ENCODE data around the gene TESK1. TPM values are rescaled to one million over a fixed set of nuclear protein-coding genes. Genes with fewer than 3 reads are reported as not detected.

TESK1 gene
- total and polyA plus RNA-seq, 4 donors = 3.7 to 12.5 (median 6.8) TPM

GRCh38 chr9:35559792-35560530 lies 45.1 kb upstream of the TESK1 start:
- Histone ChIP-seq H3K27me3 (ENCODE audit: control insufficient read depth in 4 of 4, insufficient read depth in 4 of 4, low read length in 3 of 4) (no peaks in the 10 kb centered on the region), H3K9me3 (ENCODE audit: control insufficient read depth in 4 of 4, low read length in 3 of 4) (no peaks in the 10 kb centered on the region), H3K9ac (ENCODE audit: low read depth in 1 of 2, low read length in 2 of 2) (no peak overlapping the region), H3K4me3 (ENCODE audit: low read depth in 1 of 3, low read length in 3 of 3) (no peak overlapping the region), H3K36me3 (ENCODE audit: control insufficient read depth in 4 of 4, insufficient read depth in 3 of 4, low read depth in 1 of 4, low read length in 3 of 4) (peaks cover 4 to 35% (median 8%) of the 10 kb centered on the region in 4 donors), H3K4me1 (ENCODE audit: control insufficient read depth in 4 of 4, insufficient read depth in 4 of 4, low read length in 3 of 4) (peaks cover 0 to 9% (median 3%) of the 10 kb centered on the region in 4 donors), H3K27ac (ENCODE audit: low read depth in 1 of 2, low read length in 2 of 2) (no peak overlapping the region)
- TF ChIP-seq FOXA1 (IDR thresholded peaks at IDR 0.05) (no peak), TAF1 (conservative IDR thresholded peaks at IDR 0.05) (no peak), GABPA (IDR thresholded peaks at IDR 0.05 in 1 of 2, conservative IDR thresholded peaks at IDR 0.05 in 1 of 2) (no peak), RAD21 (IDR thresholded peaks at IDR 0.05) (no peak), NR2F2 (IDR thresholded peaks at IDR 0.05) (no peak), HNF4G (IDR thresholded peaks at IDR 0.05) (no peak)
- TF ChIP-seq, protein P1, sequence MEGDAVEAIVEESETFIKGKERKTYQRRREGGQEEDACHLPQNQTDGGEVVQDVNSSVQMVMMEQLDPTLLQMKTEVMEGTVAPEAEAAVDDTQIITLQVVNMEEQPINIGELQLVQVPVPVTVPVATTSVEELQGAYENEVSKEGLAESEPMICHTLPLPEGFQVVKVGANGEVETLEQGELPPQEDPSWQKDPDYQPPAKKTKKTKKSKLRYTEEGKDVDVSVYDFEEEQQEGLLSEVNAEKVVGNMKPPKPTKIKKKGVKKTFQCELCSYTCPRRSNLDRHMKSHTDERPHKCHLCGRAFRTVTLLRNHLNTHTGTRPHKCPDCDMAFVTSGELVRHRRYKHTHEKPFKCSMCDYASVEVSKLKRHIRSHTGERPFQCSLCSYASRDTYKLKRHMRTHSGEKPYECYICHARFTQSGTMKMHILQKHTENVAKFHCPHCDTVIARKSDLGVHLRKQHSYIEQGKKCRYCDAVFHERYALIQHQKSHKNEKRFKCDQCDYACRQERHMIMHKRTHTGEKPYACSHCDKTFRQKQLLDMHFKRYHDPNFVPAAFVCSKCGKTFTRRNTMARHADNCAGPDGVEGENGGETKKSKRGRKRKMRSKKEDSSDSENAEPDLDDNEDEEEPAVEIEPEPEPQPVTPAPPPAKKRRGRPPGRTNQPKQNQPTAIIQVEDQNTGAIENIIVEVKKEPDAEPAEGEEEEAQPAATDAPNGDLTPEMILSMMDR (IDR thresholded peaks at IDR 0.05; ENCODE audit: low read depth, low read length, missing input control) = no peak
- DNase-seq (ENCODE audit: low spot score) = no peak
- 96% methylated on average over 20 of the region's 20 CpGs for WGBS

DNA sequence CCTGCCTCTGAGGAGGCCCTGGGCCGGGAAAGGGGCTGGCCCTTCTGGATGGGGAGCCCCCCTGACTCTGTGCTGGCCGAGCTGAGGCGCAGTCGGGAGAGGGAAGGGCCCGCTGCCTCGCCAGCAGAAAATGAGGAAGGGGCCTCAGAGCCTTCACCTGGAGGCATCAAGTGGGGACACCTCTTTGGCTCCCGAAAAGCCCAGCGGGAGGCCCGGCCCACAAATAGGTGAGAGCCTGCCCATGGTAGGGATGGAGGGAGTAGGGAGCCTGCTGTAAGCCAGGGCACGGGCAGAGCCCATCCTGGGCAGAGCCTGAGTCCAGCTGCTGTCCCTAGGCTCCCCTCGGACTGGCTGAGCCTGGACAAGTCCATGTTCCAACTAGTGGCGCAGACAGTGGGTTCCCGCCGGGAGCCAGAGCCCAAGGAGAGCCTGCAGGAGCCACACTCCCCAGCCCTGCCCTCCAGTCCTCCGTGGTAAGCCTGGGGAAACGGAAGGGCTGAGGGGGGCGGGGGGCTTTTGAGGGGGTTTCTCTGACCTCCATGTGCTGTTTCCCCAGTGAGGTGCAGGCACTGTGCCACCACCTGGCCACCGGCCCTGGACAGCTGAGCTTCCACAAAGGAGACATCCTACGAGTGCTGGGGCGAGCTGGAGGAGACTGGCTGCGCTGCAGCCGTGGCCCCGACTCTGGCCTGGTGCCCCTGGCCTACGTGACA lies 44.3 kb upstream of the TESK1 start:
- Histone ChIP-seq H3K36me3 (ENCODE audit: control insufficient read depth in 4 of 4, insufficient read depth in 3 of 4, low read depth in 1 of 4, low read length in 3 of 4) (peaks cover 3 to 26% (median 6%) of the 10 kb centered on the region in 4 donors), H3K9me3 (ENCODE audit: control insufficient read depth in 4 of 4, low read length in 3 of 4) (no peaks in the 10 kb centered on the region), H3K4me3 (ENCODE audit: low read depth in 1 of 3, low read length in 3 of 3) (no peak overlapping the region), H3K27ac (ENCODE audit: low read depth in 1 of 2, low read length in 2 of 2) (no peak overlapping the region), H3K27me3 (ENCODE audit: control insufficient read depth in 4 of 4, insufficient read depth in 4 of 4, low read length in 3 of 4) (no peaks in the 10 kb centered on the region), H3K9ac (ENCODE audit: low read depth in 1 of 2, low read length in 2 of 2) (no peak overlapping the region), H3K4me1 (ENCODE audit: control insufficient read depth in 4 of 4, insufficient read depth in 4 of 4, low read length in 3 of 4) (peaks cover 0 to 9% (median 3%) of the 10 kb centered on the region in 4 donors)
- 87% methylated on average over 24 of the region's 24 CpGs for WGBS
- no peak for TF ChIP-seq YY1 (IDR thresholded peaks at IDR 0.05)
- TF ChIP-seq GABPA (IDR thresholded peaks at IDR 0.05 in 1 of 2, conservative IDR thresholded peaks at IDR 0.05 in 1 of 2) = no peak
- TF ChIP-seq, protein P2, sequence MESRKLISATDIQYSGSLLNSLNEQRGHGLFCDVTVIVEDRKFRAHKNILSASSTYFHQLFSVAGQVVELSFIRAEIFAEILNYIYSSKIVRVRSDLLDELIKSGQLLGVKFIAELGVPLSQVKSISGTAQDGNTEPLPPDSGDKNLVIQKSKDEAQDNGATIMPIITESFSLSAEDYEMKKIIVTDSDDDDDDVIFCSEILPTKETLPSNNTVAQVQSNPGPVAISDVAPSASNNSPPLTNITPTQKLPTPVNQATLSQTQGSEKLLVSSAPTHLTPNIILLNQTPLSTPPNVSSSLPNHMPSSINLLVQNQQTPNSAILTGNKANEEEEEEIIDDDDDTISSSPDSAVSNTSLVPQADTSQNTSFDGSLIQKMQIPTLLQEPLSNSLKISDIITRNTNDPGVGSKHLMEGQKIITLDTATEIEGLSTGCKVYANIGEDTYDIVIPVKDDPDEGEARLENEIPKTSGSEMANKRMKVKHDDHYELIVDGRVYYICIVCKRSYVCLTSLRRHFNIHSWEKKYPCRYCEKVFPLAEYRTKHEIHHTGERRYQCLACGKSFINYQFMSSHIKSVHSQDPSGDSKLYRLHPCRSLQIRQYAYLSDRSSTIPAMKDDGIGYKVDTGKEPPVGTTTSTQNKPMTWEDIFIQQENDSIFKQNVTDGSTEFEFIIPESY (IDR thresholded peaks at IDR 0.05) = no peak
- TF ChIP-seq RXRA (IDR thresholded peaks at IDR 0.05) = peak in 1 of 2 donors; percentile 23
- TF ChIP-seq RAD21 (IDR thresholded peaks at IDR 0.05) = no peak
- no peak for TF ChIP-seq EGR1 (IDR thresholded peaks at IDR 0.05; ENCODE audit: low read depth in 2 of 2)
- no peak for TF ChIP-seq REST (IDR thresholded peaks at IDR 0.05)
- no peak for TF ChIP-seq TAF1 (conservative IDR thresholded peaks at IDR 0.05)
- DNase-seq (ENCODE audit: low spot score) = no peak
